GM18508 (cell line): ENCODE measurements around the gene GFRA1.
"Not testable (repeated sequence)": the region's sequence is repeated elsewhere in the genome, so short reads cannot be mapped to it uniquely, and the experiment has no call there.

Experiments used
- ATAC-seq: cut with Tn5 transposase; IDR thresholded peaks from one replicate; pipeline ENCODE4 v1.9.1; 2021; ENCODE audit warnings: moderate number of reproducible peaks; ENCODE audit not compliant: insufficient read depth, unreplicated experiment

Gene GFRA1

GRCh38 chr10:116045366-116046356 is 227.3 kb downstream of the GFRA1 start:
- ATAC-seq = no peak

GRCh38 chr10:116044801-116045248 is 228.2 kb downstream of the GFRA1 start:
- ATAC-seq = no peak

GRCh38 chr10:116043861-116044260 is 229.1 kb downstream of the GFRA1 start:
- ATAC-seq = no peak

GRCh38 chr10:116043304-116043703 is 229.7 kb downstream of the GFRA1 start:
- ATAC-seq = no peak

GRCh38 chr10:116041948-116042347 is 231.1 kb downstream of the GFRA1 start:
- ATAC-seq = no peak

GRCh38 chr10:116039612-116040011 is 233.4 kb downstream of the GFRA1 start:
- ATAC-seq = no peak

- no peak for ATAC-seq
Observed at GRCh38 chr10:116038259-116038658, 234.7 kb downstream of the GFRA1 start.

- ATAC-seq = not testable (repeated sequence)
Observed at GRCh38 chr10:116035406-116035805, 237.6 kb downstream of the GFRA1 start.

GRCh38 chr10:116030576-116030975 is 242.4 kb downstream of the GFRA1 start:
- no peak for ATAC-seq

GRCh38 chr10:116029826-116030225 is 243.2 kb downstream of the GFRA1 start:
- ATAC-seq = no peak

GRCh38 chr10:116027355-116027754 is 245.7 kb downstream of the GFRA1 start:
- ATAC-seq = no peak

- ATAC-seq = no peak
Observed at GRCh38 chr10:116026725-116027124, 246.3 kb downstream of the GFRA1 start.

- ATAC-seq = no peak
Observed at GRCh38 chr10:116026315-116026714, 246.7 kb downstream of the GFRA1 start.

GRCh38 chr10:116024271-116024878 is 248.6 kb downstream of the GFRA1 start:
- no peak for ATAC-seq

- ATAC-seq = no peak
Observed at GRCh38 chr10:116017405-116017804, 255.6 kb downstream of the GFRA1 start.

- no peak for ATAC-seq
Observed at GRCh38 chr10:116015583-116016333, 257.2 kb downstream of the GFRA1 start.

GRCh38 chr10:116014871-116015582 is 258.0 kb downstream of the GFRA1 start:
- ATAC-seq = no peak

- ATAC-seq = no peak
Observed at GRCh38 chr10:116014326-116014725, 258.7 kb downstream of the GFRA1 start.

- no peak for ATAC-seq
Observed at GRCh38 chr10:116011929-116012328, 261.1 kb downstream of the GFRA1 start.

GRCh38 chr10:116007256-116007891 is 265.6 kb downstream of the GFRA1 start:
- ATAC-seq = no peak
